Effector CD8-positive, alpha-beta T cell (primary cell): ENCODE data around the gene YPEL3.

ENCODE experiments used
- DNase-seq: peaks from one replicate; lab custom pipeline; 2025; lab: John Stamatoyannopoulos, UW

YPEL3 gene

GRCh38 chr16:30049871-30050270, 46.1 kb downstream of the YPEL3 start:
- DNase-seq: no peak

GRCh38 chr16:30046588-30046987, 49.4 kb downstream of the YPEL3 start:
- no peak for DNase-seq

GRCh38 chr16:30046178-30046577, 49.8 kb downstream of the YPEL3 start:
- no peak for DNase-seq
